Fibroblast of lung (primary cell): ENCODE data around the gene MTMR4.

Experiments
- CTCF ChIP-seq, 2 donors: IDR thresholded peaks in 1 of 2; conservative IDR thresholded peaks in 1 of 2; 1 replicate in 1 of 2; 2 replicates in 1 of 2; pipeline ENCODE4 v1.5.1; 2011 to 2012; ENCODE audit warnings: low read length in 2 of 2, control low read depth in 1 of 2, inconsistent platforms in 1 of 2, low read depth in 1 of 2, mild to moderate bottlenecking in 1 of 2
- EZH2 ChIP-seq: IDR thresholded peaks from 2 replicates; pipeline ENCODE4 v1.5.1; 2012; ENCODE audit warnings: low read length, control low read depth, mild to moderate bottlenecking; ENCODE audit errors: missing control alignments

GRCh38 chr17:58534331-58534730 lies 19.9 kb upstream of the MTMR4 start:
- no peak for TF ChIP-seq CTCF (conservative IDR thresholded peaks at IDR 0.05 in 1 of 2, IDR thresholded peaks at IDR 0.05 in 1 of 2; ENCODE audit: low read depth in 1 of 2, low read length in 2 of 2)
- TF ChIP-seq EZH2: no peak
